GM10266 (cell line): Measurements from ENCODE around the gene RIN3.

Experiments used
- DNase-seq: peaks from one replicate; pipeline ENCODE4 v3.0.0; 2012; ENCODE audit errors: extremely low spot score
- TF ChIP-seq, protein P1 (sequence below): IDR thresholded peaks from 2 replicates; pipeline ENCODE4 v1.5.1; 2012; ENCODE audit warnings: mild to moderate bottlenecking, low read depth; ENCODE audit not compliant: control insufficient read depth, insufficient read depth; ENCODE audit errors: missing control alignments

Gene RIN3

DNA sequence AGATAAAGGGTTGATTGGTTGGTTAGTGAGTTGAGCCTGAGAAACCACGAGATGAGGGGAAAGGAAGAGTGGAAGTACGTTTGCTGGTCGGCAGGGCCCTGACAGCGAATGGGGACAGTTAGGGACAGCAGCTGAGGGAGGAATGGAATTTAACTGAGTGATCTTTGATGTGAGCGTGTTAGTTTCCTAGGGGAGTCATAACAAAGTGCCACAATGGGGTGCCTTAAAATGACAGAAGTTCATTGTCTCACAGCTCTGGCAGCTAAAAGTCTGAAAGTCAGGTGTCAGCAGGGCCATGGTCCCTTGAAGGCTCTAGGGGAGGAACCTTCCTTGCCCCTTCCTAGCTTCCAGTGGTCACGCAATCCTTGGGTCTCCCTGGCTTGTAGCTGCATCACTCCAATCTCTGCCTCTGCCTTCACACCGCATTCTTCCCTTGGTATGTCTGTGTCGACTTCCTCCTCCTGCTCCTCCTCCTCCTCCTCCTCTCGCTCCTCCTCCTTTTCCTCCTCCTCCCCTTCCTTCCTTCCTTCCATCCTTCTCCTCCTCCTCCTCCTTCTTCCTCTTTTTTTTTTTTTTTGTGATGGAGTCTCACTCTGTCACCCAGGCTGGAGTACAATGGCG lies 26.0 kb upstream of the RIN3 start:
- TF ChIP-seq, protein P1, sequence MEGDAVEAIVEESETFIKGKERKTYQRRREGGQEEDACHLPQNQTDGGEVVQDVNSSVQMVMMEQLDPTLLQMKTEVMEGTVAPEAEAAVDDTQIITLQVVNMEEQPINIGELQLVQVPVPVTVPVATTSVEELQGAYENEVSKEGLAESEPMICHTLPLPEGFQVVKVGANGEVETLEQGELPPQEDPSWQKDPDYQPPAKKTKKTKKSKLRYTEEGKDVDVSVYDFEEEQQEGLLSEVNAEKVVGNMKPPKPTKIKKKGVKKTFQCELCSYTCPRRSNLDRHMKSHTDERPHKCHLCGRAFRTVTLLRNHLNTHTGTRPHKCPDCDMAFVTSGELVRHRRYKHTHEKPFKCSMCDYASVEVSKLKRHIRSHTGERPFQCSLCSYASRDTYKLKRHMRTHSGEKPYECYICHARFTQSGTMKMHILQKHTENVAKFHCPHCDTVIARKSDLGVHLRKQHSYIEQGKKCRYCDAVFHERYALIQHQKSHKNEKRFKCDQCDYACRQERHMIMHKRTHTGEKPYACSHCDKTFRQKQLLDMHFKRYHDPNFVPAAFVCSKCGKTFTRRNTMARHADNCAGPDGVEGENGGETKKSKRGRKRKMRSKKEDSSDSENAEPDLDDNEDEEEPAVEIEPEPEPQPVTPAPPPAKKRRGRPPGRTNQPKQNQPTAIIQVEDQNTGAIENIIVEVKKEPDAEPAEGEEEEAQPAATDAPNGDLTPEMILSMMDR = no peak
- DNase-seq = no peak

DNA sequence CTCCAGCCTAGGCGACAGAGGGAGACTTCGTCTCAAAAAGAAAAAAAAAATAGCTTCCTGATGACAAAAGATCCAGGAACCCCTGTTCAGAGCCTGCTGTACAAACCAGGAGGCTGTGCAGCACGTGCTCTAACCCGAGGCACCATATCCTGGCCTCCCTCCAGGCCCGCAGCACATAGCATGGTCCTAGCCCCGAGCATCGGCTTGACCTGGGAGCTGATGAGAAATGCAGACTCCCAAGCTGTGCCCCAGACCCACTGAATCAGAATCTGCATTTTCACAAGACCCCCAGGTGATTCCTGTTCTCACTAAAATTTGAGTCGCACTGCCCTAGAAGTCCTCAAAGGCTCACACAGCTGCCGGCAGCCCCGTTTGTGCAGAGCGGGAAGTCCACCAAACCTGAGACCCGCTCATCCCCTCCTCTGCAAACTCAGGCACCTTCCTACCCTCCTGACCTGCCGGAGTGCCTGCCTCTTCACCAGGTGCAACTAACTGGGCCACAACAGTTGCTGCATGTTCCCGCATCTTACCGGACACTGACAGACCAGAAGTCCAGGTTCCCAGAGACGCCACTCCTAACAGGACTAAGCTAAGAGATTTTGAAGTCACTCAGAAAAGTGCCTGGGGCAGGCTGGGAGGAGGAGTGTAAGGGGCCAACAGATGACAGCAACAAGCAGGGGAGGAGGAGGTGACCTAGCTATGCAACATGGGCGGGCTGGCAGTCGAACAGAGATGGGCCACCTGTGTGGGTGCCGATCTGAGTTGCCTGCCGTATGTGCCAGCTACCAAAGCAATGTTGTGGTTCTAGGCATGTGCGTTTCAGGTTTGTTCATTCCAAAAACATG lies 24.0 kb upstream of the RIN3 start:
- TF ChIP-seq, protein P1 = no peak
- DNase-seq = no peak

DNA sequence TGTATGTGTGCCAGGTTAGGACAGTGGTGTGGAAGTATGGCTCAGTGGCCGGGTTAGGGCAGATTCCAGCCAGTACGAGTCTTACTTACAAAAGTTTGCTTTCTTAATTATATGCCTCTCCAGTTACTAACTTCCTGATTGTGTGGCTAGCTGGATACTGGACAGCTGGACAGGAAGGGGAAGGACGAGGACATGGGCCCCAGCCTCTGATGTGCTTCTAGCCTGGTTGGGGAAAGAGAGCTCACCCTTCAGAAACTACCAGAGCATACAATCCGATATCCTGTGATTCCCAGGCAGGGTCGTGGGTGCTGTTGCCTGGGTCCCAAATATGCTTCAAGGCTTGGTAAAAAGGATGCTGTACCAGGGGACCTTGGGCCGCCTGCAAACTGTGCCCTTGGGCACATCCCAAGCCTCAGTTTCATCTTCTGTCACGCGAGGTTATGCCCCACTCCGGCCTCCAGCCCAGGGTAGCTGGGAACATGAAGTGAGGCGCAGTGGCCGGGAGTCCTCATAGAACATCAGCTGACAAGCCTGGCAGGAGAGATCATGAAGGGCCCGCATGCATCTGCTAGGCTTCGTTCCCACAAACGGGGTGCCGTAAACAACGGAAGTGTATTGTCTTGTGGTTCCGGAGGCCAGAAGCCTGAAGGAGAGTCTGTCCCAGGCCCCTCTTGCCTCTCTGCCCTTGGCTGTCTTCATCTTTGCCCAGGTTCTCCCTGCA lies 23.2 kb upstream of the RIN3 start:
- no peak for DNase-seq
- TF ChIP-seq, protein P1 = no peak

DNA sequence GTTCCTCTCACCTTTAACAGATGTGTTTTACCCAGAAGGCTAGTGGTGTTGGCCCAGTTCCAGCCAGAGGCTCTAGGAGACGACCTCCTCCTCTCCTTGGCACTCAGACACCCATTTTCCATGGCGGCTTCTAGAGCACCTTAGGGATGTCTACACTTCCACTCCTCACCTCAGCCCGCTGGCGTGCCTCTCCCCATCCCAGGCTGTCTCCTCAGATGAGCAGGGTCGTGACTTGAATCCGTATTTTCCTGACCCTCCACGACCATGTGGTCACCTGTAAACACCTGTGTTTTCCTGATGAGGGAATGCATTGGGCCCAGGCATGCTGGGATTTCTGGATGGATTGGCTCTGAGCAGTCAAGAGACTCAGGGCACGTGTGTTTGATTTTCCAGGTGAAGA lies 21.8 kb upstream of the RIN3 start:
- TF ChIP-seq, protein P1 = no peak
- no peak for DNase-seq

DNA sequence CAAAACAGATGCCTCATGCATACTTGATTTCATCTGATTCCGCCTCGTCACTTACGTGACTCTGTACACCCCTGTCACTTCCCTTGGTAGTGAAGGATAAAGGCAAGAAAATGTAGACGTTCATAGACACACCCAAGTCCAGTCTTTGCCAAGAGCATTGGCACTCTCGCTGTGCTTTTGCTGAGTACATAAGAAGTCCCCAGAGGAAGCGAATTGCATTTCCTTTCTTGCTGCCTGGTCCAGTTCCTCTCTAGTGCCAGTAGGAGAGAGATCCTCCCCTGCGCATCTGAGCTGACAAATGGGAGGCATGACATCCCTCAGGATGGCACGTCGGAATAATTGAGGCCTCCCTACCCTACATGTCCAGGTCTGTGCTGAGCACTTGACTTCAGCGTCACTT lies 21.3 kb upstream of the RIN3 start:
- TF ChIP-seq, protein P1 = no peak

DNA sequence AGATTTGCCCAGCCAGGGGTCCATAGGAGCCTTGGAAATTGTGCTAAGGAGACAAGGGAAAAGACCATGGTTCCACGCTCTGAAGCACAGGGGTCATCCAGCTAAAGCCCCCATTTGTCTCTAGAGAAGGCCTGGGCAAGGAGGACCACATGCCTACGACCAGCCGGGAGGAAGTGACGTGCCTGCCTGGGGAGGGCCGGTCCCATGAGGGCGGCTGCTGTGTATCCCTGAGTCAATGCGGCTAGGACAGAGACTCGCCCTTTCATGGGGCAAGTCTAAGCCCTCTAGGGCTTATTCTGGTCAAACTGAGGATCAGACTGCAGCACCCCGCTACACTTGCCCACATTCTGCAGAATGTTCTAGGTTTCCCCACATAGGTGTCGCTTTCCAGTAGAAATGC lies 20.6 kb upstream of the RIN3 start:
- TF ChIP-seq, protein P1 = no peak
- no peak for DNase-seq

More for the DNA sequence above, 21.3 kb upstream of the RIN3 start:
- no peak for DNase-seq

DNA sequence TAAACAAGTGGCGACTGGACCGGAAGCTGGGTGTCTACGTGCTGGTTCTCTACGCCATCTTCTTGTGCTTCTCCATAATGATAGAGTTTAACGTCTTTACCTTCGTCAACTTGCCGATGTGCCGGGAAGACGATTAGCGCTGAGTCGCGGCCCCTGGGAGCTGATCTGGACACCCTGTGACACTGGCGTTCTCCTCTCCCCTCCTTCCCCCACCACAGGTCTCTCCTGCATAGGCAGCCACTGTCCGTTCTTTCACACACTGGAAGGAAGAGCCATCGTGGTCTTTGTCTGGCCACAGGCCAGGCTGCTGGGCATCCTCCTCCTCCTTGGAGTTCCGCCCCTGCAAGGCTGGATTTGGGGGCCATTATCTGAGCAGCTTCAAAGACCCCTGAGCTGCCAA lies 20.1 kb upstream of the RIN3 start:
- TF ChIP-seq, protein P1 = no peak
- DNase-seq = no peak
